Measurements from ENCODE around the gene CDKN2AIPNL. TPM values are rescaled to one million over a fixed set of nuclear protein-coding genes. Genes with fewer than 3 reads are reported as not detected.

CDKN2AIPNL gene
- total and polyA plus RNA-seq, 3 donors from 2014 or later, result 36.0 to 42.6 (median 37.1) TPM

DNA sequence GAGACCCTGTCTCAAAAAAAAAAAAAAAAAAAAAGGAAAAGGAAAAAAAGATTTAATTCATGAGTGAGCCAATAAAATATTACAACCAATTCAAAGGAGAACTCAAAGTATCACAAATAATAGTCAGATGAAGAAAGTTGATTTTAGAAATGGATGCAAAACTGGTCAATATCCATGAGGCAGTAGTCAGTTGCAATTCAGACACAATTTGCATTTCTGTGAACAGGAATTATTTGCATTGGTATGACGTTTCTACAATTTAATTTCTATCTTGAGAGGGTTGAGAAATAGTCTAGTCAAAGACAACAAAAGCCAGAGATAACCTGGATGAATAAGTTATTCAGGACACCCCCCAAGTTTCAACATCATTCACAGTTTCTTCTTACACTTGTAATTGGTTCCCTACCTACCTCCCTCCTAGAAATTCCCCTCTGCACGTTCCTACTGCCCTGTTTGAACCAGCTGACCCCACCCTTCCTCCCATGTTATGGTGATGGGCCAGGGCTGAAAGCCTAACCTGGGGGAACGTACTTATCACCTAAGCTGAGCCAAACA is 28.6 kb upstream of the CDKN2AIPNL start:
- Histone ChIP-seq H3K4me1 (peaks cover 7% of the 10 kb centered on the region), H3K4me3 (no peak overlapping the region), H3K36me3 (ENCODE audit: low read depth, missing control alignments) (no peaks in the 10 kb centered on the region), H3K27ac (no peak overlapping the region), H3K9me3 (no peaks in the 10 kb centered on the region), H3K27me3 (no peaks in the 10 kb centered on the region)
- intact Hi-C loops (cut with DNase I; ENCODE audit: low total_unique reads), result no loop called here
- WGBS, 2 donors, result 67 to 76% methylated on average over 3 of the region's 3 CpGs
- no peak for TF ChIP-seq POLR2A (IDR thresholded peaks at IDR 0.05)
- TF ChIP-seq, protein P1, sequence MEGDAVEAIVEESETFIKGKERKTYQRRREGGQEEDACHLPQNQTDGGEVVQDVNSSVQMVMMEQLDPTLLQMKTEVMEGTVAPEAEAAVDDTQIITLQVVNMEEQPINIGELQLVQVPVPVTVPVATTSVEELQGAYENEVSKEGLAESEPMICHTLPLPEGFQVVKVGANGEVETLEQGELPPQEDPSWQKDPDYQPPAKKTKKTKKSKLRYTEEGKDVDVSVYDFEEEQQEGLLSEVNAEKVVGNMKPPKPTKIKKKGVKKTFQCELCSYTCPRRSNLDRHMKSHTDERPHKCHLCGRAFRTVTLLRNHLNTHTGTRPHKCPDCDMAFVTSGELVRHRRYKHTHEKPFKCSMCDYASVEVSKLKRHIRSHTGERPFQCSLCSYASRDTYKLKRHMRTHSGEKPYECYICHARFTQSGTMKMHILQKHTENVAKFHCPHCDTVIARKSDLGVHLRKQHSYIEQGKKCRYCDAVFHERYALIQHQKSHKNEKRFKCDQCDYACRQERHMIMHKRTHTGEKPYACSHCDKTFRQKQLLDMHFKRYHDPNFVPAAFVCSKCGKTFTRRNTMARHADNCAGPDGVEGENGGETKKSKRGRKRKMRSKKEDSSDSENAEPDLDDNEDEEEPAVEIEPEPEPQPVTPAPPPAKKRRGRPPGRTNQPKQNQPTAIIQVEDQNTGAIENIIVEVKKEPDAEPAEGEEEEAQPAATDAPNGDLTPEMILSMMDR (IDR thresholded peaks at IDR 0.05), result no peak
- no peak for DNase-seq

GRCh38 chr5:134439210-134439654 is 27.6 kb upstream of the CDKN2AIPNL start:
- no peak overlapping the region for H3K27ac ChIP-seq
- H3K9me3 ChIP-seq, result no peaks in the 10 kb centered on the region
- H3K36me3 ChIP-seq (ENCODE audit: low read depth, missing control alignments), result no peaks in the 10 kb centered on the region
- H3K4me1 ChIP-seq, result peaks cover 7% of the 10 kb centered on the region
- H3K27me3 ChIP-seq, result no peaks in the 10 kb centered on the region
- no peak for TF ChIP-seq POLR2A (IDR thresholded peaks at IDR 0.05)
- TF ChIP-seq, protein P1 (IDR thresholded peaks at IDR 0.05), result no peak
- intact Hi-C loops (cut with DNase I; ENCODE audit: low total_unique reads), result no loop called here
- peak; percentile 69 for DNase-seq
- WGBS, 2 donors, result 36 to 55% methylated on average over 6 to 7 of the region's 7 CpGs
- no peak overlapping the region for H3K4me3 ChIP-seq

DNA sequence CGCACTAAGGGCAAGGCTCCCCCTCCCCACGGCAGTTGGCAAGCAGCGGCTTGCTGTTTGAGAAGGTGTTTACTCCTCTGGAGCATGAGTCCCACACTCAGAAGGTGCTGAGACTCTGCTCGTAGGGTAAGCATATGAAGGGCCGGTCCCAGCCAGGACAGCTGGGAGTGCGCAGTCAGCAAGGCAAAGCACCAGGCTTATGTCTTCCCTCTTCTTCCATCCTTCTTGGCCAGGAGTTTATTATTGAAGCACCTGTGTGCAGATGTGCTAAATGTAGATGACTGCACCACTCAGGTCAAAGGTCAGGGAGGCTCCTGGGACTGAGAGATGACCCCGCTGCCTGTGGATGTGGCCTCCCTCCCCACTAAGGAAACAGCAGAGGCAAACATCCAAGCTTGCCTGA is 27.0 kb upstream of the CDKN2AIPNL start:
- intact Hi-C loops (cut with DNase I; ENCODE audit: low total_unique reads), result no loop called here

GRCh38 chr5:134437847-134438581 is 26.3 kb upstream of the CDKN2AIPNL start:
- H3K4me1 ChIP-seq, result peaks cover 7% of the 10 kb centered on the region
- no peak for DNase-seq
- WGBS, 2 donors, result 12 to 73% methylated on average over 2 to 7 of the region's 7 CpGs
- no peak overlapping the region for H3K4me3 ChIP-seq
- TF ChIP-seq, protein P1 (IDR thresholded peaks at IDR 0.05), result no peak
- TF ChIP-seq POLR2A (IDR thresholded peaks at IDR 0.05), result no peak
- no peaks in the 10 kb centered on the region for H3K36me3 ChIP-seq (ENCODE audit: low read depth, missing control alignments)
- H3K27ac ChIP-seq, result no peak overlapping the region
- intact Hi-C loops (cut with DNase I; ENCODE audit: low total_unique reads), result no loop called here
- no peaks in the 10 kb centered on the region for H3K27me3 ChIP-seq
- no peaks in the 10 kb centered on the region for H3K9me3 ChIP-seq

More for the DNA sequence above, 27.0 kb upstream of the CDKN2AIPNL start:
- WGBS, 2 donors, result 84 to 91% methylated on average over 7 of the region's 7 CpGs
- H3K4me3 ChIP-seq, result no peak overlapping the region
- H3K27me3 ChIP-seq, result no peaks in the 10 kb centered on the region
- H3K36me3 ChIP-seq (ENCODE audit: low read depth, missing control alignments), result no peaks in the 10 kb centered on the region
- no peaks in the 10 kb centered on the region for H3K9me3 ChIP-seq
- no peak overlapping the region for H3K27ac ChIP-seq
- no peak for TF ChIP-seq POLR2A (IDR thresholded peaks at IDR 0.05)
- TF ChIP-seq, protein P1 (IDR thresholded peaks at IDR 0.05), result no peak
- no peak for DNase-seq
- peaks cover 7% of the 10 kb centered on the region for H3K4me1 ChIP-seq
